ENCODE measurements around the gene DUSP10. TPM values are rescaled to one million over a fixed set of nuclear protein-coding genes. Genes with fewer than 3 reads are reported as not detected.
A peak's percentile ranks its signal among the peaks of the same experiment; 100 is the strongest.

Gene DUSP10
- total and polyA plus RNA-seq, 2 of the 13 experiments (the other 11 are each of a cell fraction or from before 2014, with no cell fraction given): 2.1 to 4.4 TPM

DNA sequence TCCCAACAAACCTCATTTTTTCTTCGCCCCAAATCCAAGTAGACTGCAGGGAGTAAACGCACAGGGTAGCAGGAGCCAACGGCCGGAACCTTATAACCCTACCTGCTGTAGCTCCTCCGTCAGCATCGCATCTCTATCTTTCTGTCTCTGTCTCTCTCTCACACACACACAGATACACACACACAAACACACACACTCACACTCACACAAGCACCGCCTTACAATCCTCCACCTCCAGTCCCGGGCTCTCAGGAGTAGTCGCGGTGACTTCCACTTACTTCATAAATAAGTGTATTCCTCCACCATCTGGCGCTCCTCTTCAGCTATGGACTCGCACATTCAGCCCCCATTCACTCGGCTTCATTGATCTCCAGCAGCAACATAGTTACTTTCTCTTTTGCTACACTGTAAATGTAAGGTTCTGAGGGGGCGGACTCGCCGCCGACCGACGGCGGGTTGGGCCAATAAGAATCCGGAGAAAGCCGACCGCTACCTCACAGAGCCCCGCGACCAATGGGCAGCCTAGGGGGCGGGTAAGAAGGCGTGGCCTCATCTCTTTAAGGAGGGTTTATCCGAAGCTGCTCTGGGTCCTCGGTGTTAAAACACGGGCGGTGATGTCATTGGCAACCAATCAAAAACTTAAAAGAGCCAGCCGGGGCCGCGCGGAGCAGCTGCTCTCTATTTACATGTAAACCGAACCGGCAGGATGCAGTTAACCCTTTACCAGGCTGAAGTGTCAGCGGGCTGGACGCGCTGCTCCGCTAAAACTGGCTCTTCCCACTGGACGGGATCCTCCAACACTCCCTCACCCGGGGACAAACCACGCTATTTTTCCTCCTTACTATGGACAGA lies at the start of gene DUSP10 (continued):
- TF ChIP-seq NFAT5 (CRISPR knock-in tag; IDR thresholded peaks at IDR 0.05) (no peak), CENPBD1 (CRISPR knock-in tag; IDR thresholded peaks at IDR 0.05; ENCODE audit: borderline replicate concordance, low read depth) (no peak), SMAD3 (CRISPR knock-in tag; IDR thresholded peaks at IDR 0.05) (peak; percentile 37; the same call in 1 of the 2 replicates), RFXAP (CRISPR knock-in tag; IDR thresholded peaks at IDR 0.05; ENCODE audit: borderline replicate concordance) (no peak), DMAP1 (CRISPR knock-in tag; IDR thresholded peaks at IDR 0.05) (peak; percentile 19; the same call in 1 of the 2 replicates), JUN (CRISPR knock-in tag; IDR thresholded peaks at IDR 0.05) (peak; percentile 81; the same call in 1 of the 2 replicates), AGO2 (optimal IDR thresholded peaks at IDR 0.05; ENCODE audit: low read depth, low read length) (no peak), U2AF1 (optimal IDR thresholded peaks at IDR 0.05; ENCODE audit: low read depth, low read length) (no peak), TAF15 (IDR thresholded peaks at IDR 0.05; ENCODE audit: low read depth, low read length, poor library complexity, severe bottlenecking) (no peak), ZNF782 (CRISPR knock-in tag; IDR thresholded peaks at IDR 0.05; ENCODE audit: borderline replicate concordance) (no peak), ZNF878 (CRISPR knock-in tag; IDR thresholded peaks at IDR 0.05) (no peak), ZFP37 (CRISPR knock-in tag; IDR thresholded peaks at IDR 0.05; ENCODE audit: borderline replicate concordance) (no peak), MTA1 (CRISPR knock-in tag; IDR thresholded peaks at IDR 0.05; ENCODE audit: borderline replicate concordance) (no peak), ZBTB3 (CRISPR knock-in tag; IDR thresholded peaks at IDR 0.05; ENCODE audit: borderline replicate concordance, low read depth) (no peak), SP140L (CRISPR knock-in tag; IDR thresholded peaks at IDR 0.05; ENCODE audit: borderline replicate concordance) (no peak), ZBTB25 (CRISPR knock-in tag; IDR thresholded peaks at IDR 0.05) (peak; percentile 42; the same call in 1 of the 2 replicates), ZNF720 (CRISPR knock-in tag; IDR thresholded peaks at IDR 0.05) (no peak)
- TF ChIP-seq, protein P1, sequence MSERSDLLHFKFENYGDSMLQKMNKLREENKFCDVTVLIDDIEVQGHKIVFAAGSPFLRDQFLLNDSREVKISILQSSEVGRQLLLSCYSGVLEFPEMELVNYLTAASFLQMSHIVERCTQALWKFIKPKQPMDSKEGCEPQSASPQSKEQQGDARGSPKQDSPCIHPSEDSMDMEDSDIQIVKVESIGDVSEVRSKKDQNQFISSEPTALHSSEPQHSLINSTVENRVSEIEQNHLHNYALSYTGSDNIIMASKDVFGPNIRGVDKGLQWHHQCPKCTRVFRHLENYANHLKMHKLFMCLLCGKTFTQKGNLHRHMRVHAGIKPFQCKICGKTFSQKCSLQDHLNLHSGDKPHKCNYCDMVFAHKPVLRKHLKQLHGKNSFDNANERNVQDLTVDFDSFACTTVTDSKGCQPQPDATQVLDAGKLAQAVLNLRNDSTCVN (CRISPR knock-in tag; IDR thresholded peaks at IDR 0.05; ENCODE audit: borderline replicate concordance): no peak
